GM21786 (cell line): ENCODE results near the gene PNPLA7.
"Not testable (repeated sequence)": the region's sequence is repeated elsewhere in the genome, so short reads cannot be mapped to it uniquely, and the experiment has no call there.

Experiments used
- ATAC-seq: cut with Tn5 transposase; IDR thresholded peaks from one replicate; pipeline ENCODE4 v1.9.1; 2021; ENCODE audit not compliant: unreplicated experiment

The PNPLA7 gene

GRCh38 chr9:137550231-137550621 lies at the start of gene PNPLA7:
PNPLA7 (minus strand) TSS chr9:137550402; CDS start chr9:137550197, 205 bp downstream.
- no peak for ATAC-seq

- no peak for ATAC-seq
Observed at GRCh38 chr9:137598943-137599342, 48.7 kb upstream of the PNPLA7 start.

DNA sequence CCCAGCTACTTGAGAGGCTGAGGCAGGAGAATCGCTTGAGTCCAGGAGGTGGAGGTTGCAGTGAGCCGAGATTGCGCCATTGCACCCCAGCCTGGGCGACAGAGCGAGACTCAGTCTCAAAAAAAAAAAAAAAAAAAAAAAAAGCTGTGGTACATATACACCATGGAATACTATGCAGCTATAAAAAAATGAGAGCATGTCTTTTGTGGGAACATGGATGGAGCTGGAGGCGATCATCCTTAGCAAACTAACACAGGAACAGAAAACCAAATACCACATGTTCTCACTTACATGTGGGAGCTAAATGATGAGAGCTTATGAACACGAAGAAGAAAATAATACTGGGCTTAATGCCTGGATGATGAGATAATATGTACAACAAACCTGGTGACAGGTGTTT lies 46.4 kb upstream of the PNPLA7 start:
- not testable (repeated sequence) for ATAC-seq

DNA sequence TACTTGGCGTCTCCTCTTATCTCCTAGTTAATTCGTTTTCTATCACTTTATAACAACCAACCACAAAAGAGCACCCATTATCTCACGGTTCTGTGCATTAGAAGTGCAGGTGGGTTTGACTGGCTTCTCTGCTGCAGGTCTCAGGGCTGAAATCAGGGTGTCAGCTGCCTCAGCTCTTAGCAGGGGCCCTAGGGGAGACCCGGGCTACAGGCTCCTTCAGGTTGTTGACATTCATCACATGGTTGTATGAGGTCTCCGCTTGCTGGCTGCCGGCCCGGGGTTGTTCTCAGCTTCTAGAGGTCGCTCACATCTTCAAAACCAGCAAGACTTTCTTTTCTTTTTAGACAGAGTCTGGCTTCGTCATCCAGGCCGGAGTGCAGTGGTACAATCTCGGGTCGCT lies 43.0 kb upstream of the PNPLA7 start:
- ATAC-seq: no peak

- no peak for ATAC-seq
Observed at GRCh38 chr9:137592767-137593166, 42.6 kb upstream of the PNPLA7 start.

GRCh38 chr9:137590469-137591383 lies 40.5 kb upstream of the PNPLA7 start, which contains the start of gene ZMYND19:
ZMYND19 (minus strand) TSS chr9:137590512; CDS start chr9:137590263, 249 bp downstream.
- peak; percentile 84 for ATAC-seq

GRCh38 chr9:137590123-137590468 lies 39.9 kb upstream of the PNPLA7 start:
- peak; percentile 20 for ATAC-seq

DNA sequence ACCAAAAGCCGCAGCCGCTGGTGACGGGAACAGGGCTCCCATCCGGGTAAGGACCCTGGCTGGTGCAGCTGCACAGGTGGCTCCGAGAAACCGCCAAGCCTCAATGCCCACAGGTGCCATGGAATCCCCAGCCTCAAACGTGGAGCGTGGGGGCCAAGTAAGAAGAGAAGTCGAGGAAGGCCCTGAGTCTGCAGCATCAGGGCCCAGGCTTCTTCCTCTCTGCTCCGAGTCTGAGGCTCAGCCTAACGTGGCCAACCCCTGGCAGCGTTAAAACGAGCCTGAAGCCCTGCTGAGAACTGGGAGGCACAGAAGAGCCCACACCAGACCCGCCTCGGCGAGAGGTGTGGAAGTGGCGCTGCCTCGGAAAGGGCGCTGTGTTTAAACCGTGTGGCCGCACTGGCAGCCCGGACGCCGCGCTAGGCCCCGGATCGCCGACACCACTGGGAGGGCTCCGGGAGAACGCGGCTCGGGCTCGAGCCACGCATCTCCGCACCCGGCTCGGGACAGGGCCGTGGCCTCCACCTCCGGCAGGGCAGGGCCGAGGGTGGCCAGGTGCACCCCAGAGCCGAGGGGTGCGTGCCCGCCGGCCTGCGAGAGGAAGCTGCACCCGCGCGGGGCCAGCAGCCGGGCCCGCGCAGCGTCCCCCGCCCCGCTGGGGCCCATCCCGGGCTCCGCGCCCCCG lies 39.4 kb upstream of the PNPLA7 start:
- ATAC-seq: peak; percentile 17

DNA sequence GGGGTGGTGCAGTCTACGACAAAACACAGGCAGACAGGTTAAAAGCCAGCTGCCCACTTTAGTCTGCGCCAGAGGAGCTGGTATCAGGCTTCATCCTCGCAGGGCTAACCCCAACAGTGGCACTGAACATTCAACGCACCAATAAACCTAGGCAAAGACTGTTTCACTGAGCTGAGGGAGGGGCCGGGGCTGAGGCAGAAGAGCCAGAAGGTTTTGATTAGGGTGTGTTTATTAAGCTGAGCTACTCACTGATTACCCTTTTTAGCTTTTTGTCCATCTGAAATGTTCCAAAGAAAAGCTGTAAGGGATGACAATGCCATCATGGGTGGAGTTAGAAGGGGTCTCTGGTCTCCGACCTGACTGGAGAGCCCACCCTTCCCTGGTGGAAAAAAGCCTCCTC lies 38.7 kb upstream of the PNPLA7 start:
- ATAC-seq: no peak

DNA sequence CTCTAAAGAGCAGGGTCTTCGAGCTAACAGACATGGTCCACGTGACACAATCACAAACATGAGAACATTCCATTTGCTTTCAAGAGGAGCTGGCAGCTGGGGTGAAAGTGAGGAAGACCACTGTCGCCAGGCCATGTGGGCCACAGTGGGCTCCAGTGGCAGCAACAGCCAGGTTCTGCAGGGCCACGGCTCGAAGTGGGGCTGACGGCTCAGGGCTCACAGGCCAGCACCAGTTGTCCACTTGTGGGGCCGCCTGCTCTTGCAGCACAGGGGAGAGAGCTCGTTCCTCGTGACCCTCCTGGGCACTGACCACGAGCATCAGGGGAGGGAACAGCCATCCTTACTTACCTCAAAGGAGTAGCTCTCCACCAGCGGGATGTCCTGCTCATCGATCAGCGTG lies 38.1 kb upstream of the PNPLA7 start:
- ATAC-seq: no peak

DNA sequence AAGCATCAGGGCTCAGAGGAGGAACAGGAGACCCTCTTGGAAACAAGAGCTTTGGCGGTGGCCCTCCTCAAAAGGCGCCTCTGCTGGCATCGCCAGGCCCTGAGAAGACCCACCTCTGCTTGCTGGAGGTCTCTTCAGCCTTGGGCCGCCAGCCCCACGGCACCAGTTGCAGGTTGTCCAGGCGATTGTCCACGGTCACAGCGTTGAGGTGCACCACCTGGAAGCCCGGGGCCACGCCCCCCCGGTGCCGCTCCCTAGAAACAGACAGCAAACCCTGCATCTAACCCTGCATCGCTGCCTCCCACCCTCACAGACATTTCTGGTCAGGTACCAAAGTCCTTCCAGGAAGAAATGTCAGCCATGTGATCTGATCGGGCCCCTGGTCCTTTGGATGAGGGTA lies 36.7 kb upstream of the PNPLA7 start:
- no peak for ATAC-seq

DNA sequence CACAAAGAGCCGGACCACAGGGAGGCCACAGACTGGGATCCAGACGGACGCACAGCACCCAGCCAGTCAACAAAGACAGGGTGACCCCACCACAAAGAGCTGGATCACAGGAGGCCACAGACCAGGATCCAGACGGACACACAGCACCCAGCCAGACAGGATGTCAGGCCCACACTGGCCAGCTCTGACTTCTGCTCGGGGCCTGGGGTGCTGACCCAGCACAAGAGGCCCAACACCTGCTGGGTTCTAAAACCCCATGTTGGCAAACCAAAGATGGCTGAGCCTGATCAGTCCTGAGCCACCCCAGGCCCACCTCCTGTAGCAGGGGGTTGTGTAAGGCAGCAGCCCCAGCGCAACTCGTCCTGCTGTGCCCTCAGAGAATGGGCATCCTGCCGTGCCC lies 33.8 kb upstream of the PNPLA7 start:
- ATAC-seq: no peak

- ATAC-seq: no peak
Observed at GRCh38 chr9:137583347-137583746, 33.1 kb upstream of the PNPLA7 start.

DNA sequence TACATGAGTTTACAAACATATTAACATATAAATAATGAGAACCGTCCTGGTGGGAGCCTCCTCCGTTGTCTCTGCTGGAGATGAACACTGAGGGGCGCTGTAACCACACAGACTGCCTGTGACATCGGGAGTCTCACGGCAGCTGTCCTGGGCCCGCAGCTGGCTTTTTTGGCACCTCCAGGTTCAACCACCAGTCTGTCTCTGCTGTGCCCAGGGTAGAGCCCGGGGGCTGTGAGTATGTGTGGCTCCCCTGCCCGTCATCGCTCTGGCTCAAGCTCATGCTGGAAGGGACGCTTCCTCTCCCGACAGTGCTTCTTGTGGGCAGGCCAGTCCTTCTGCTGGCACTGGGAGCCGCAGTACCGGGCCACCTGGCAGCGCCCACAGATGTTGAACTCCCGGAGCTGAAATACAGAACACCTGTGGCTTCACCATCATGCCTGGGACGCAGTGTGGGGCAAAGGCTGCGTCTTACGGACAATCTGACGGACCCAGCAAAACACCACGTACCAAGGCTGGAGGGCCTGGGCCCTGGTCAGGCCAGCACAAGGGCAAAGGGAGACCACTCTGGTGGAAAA lies 32.2 kb upstream of the PNPLA7 start:
- ATAC-seq: no peak

- ATAC-seq: no peak
Observed at GRCh38 chr9:137581361-137582285, 31.4 kb upstream of the PNPLA7 start.

DNA sequence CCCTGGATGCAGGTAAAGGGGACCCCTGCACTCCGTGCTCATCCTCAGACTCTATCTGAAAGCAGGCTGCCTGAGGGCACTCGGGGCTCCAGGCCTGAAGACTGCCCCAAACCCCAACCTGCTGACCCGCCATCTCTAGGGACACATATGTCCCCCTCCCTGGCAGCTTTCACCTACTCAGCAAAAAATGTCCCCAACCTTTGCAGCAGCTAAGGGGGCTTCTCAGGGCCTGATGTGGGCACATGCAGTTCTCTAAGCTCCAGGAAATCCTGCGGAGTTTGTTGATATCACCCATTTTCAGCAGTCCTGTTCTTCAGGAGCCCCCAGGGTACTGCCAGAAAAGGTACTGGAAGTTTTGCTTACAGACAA lies 30.7 kb upstream of the PNPLA7 start:
- ATAC-seq: no peak

DNA sequence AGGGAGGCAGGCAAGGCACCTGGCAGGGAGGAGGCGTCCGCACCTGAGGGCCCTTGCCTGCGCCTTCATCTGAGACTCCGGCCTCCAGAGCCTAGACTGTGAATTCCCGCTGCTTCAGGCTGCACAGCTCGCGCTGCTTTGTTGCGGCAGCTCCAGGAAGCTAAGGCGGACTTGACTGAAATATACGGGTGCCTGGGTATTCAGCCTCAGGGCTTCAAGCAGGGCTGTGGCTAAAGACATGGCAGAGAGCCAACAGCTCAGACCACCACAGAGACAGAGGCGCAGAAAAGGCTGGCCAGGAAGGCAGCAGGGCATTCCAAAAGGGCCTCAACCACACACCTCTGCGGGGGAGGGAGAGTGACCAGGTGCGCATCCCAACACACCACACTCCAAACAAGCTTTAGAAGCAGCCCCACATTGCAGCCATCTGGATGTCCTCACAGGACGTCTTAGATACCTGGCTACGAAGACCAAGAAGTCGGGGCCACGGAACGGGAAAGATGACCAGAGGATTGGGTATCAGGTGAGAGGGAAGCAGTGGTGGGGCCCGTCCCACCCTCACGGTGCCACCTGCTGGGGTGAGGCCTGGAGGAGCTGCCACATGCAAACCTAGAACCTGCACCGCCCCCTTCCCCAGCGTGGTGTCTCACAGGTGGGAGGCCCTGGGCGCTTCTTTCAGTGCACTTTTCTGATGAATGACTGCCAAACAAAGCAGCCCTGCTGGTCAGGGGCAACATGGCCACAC lies 30.2 kb upstream of the PNPLA7 start:
- ATAC-seq: no peak

DNA sequence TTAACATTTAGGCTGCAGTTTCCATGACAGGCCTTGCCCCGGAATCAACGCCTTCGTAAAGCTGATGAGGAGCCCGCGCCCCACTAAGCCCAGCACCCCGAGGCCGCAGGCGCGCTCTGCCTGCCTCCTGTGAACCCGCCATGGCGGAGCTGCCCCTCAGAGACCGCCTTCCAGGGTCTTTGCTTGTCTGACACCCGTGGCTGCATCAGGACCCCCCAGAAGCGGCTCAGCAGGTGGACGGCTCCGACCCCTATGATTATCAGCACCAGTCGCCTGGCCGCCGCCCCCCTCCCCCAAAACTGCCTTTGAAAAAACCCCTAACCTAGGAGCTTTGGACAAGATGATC lies 29.0 kb upstream of the PNPLA7 start:
- no peak for ATAC-seq

DNA sequence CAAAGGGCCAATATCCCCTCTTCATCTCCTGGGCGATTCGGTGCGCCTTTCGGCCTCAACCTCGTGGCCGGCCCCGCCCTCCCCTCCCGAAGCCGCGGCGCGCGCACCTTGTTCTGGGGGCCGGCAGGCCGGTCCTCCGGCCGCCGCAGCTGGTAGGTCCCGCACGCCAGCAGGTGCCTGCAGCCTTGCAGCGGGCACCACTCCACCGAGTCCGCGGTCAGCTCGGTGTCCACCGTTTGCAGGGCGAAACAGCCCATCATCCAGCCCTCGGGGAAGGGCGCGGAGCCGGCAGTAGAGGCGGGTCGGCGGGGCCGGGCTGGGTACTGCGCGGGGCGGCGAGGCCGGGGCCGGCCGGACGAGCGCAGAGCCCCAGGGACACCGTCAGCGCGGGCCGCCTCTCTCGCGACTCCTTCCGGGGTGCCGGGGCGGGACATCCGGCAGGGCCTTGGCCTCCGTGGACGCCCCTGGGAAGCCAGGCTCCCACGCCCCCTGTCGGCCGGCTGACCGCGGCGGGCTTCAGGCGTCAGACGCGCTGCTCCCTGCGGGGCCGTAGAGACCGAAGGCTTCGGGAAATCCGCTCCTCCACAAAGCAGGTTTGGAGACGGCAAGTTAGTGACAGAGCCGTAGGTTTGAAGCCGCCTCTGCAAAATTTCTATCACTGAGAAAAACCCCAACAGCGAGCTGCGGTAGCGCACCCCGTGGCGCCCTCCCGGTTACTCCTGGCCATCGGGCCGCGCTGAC lies 28.5 kb upstream of the PNPLA7 start, which contains the start of gene DPH7:
DPH7 (minus strand) TSS at position 408 of the 741 bp plus-strand sequence; CDS start at position 260, 148 bp downstream.
- peak; percentile 79 for ATAC-seq
